Breast epithelium (tissue), 4 donors: ENCODE results near the gene ARMC9. TPM values are rescaled to one million over a fixed set of nuclear protein-coding genes. Genes with fewer than 3 reads are reported as not detected.

Experiments used
- DNase-seq, 2 donors: peaks; one replicate each; pipeline ENCODE4 v3.0.0-alpha.2; 2019; ENCODE audit warnings: low spot score in 2 of 2
- H3K27ac ChIP-seq, 2 donors: fragments of 200-600 bp; sonication (generic) in 1 of 2; one replicate each; pipeline ENCODE4 v1.5.1; 2016 to 2019; ENCODE audit warnings: mild to moderate bottlenecking in 1 of 2
- H3K27me3 ChIP-seq, 2 donors: fragments of 200-600 bp; sonication (generic) in 1 of 2; one replicate each; pipeline versions ENCODE4 v1.5.1 to v1.6.0; 2017 to 2019; ENCODE audit warnings: control low read depth in 1 of 2, mild to moderate bottlenecking in 1 of 2
- H3K36me3 ChIP-seq: fragments of 200-600 bp; one replicate; pipeline ENCODE4 v1.5.1; 2019
- H3K4me1 ChIP-seq, 2 donors: fragments of 200-600 bp; sonication (generic); one replicate each; pipeline ENCODE4 v1.5.1; 2016 to 2019; ENCODE audit warnings: control low read depth in 1 of 2
- H3K4me3 ChIP-seq, 3 donors: fragments of 200-600 bp; sonication (generic); 1 replicate in 2 of 3; 2 replicates in 1 of 3; pipeline ENCODE4 v1.5.1; 2016 to 2019; ENCODE audit warnings: mild to moderate bottlenecking in 3 of 3, moderate library complexity in 2 of 3
- H3K9me3 ChIP-seq, 2 donors: fragments of 200-600 bp; sonication (generic) in 1 of 2; one replicate each; pipeline ENCODE4 v1.5.1; 2016 to 2019; ENCODE audit warnings: control low read depth in 1 of 2
- POLR2A ChIP-seq: fragments of 450-650 bp; IDR thresholded peaks from one replicate; pipeline ENCODE4 v1.6.1; 2016; ENCODE audit warnings: antibody characterized with exemption, mild to moderate bottlenecking, moderate library complexity
- POLR2AphosphoS5 ChIP-seq, 3 donors: sonication (generic); formaldehyde crosslinking; IDR thresholded peaks; one replicate each; pipeline ENCODE4 v1.6.1; 2017; ENCODE audit warnings: antibody characterized with exemption in 3 of 3
- intact Hi-C: fragments of 100-400 bp; cut with DNase I; formaldehyde crosslinking; loops from one replicate; pipeline ENCODE4 v1.15.1; 2023; ENCODE audit warnings: low total_unique reads
- total RNA-seq, 3 donors: library from RNA; depleted of rRNA; stranded (reverse); fragments of >200 nt; gene quantifications; one replicate each; pipeline ENCODE4 v1.1.0, GENCODE V29; 2016
- TF ChIP-seq, protein P1 (sequence below), 3 donors: fragments of 450-650 bp; IDR thresholded peaks; one replicate each; pipeline ENCODE4 v1.5.1; 2016 to 2017; ENCODE audit warnings: antibody characterized with exemption in 3 of 3, mild to moderate bottlenecking in 3 of 3, moderate library complexity in 3 of 3

Gene ARMC9
- total RNA-seq, 3 donors from 2014 or later: 4.0 to 20.8 (median 18.0) TPM

DNA sequence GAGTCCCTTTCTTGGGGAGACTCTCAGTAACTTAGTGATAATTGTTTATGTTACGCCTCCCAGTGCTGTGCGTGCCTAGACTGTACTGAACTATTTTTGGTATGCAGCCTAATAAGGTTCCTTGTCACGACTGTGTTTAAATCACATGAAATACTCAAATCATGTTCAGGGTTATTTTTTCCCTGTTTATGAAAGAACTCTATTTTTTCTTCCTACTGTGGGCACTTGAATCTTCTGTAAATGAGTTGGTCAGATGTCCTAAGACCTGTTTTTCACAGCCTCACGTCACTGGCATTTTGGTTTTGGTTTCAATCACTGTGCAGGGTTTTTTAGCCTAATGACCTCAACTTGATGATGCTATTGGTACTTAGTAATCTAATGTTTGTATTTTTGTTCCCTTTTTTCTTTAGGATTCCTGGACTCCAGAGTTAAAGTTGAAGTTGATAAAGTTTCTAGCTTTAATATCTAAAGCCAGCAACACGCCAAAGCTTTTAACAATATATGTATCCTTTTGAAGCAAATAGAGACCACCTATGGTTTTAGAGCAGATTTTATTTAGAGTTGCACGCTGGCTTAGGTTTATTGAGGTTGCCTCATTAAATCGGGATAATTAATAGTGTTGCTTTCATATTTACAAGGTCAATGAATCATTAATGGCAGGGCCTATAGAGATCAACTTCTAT lies 24.0 kb downstream of the ARMC9 start:
- Histone ChIP-seq H3K36me3 (no peaks in the 10 kb centered on the region), H3K27me3 (no peaks in the 10 kb centered on the region), H3K4me3 (no peak overlapping the region), H3K27ac (peak overlapping the region in 1 of 2 donors; percentile 50), H3K4me1 (peaks cover 0 to 5% of the 10 kb centered on the region in 2 donors), H3K9me3 (no peaks in the 10 kb centered on the region)
- TF ChIP-seq POLR2AphosphoS5 (IDR thresholded peaks at IDR 0.05) (no peak), POLR2A (no peak)
- TF ChIP-seq, protein P1, sequence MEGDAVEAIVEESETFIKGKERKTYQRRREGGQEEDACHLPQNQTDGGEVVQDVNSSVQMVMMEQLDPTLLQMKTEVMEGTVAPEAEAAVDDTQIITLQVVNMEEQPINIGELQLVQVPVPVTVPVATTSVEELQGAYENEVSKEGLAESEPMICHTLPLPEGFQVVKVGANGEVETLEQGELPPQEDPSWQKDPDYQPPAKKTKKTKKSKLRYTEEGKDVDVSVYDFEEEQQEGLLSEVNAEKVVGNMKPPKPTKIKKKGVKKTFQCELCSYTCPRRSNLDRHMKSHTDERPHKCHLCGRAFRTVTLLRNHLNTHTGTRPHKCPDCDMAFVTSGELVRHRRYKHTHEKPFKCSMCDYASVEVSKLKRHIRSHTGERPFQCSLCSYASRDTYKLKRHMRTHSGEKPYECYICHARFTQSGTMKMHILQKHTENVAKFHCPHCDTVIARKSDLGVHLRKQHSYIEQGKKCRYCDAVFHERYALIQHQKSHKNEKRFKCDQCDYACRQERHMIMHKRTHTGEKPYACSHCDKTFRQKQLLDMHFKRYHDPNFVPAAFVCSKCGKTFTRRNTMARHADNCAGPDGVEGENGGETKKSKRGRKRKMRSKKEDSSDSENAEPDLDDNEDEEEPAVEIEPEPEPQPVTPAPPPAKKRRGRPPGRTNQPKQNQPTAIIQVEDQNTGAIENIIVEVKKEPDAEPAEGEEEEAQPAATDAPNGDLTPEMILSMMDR (IDR thresholded peaks at IDR 0.05): no peak
- no peak for DNase-seq
- intact Hi-C loops: no loop called here

DNA sequence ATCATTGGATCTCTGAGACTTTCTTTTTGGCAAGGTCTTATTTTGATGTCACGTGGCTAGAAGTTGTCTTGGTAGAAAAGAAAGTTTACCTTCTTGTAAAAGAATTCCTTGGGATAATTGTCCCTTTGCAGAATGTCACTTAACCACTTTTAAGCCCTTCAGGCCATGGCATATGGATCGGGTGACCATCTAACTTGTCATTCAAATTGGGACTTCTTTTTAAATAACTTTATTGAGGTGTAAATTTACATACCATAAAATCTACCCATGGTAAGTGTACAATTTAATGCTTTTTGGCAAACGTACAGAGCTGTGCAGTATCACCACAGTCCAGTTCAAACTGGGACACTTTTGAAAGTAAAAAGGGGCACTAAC lies 24.6 kb downstream of the ARMC9 start:
- TF ChIP-seq, protein P1 (IDR thresholded peaks at IDR 0.05): no peak
- TF ChIP-seq POLR2AphosphoS5 (IDR thresholded peaks at IDR 0.05) (no peak), POLR2A (no peak)
- Histone ChIP-seq H3K36me3 (no peaks in the 10 kb centered on the region), H3K27me3 (no peaks in the 10 kb centered on the region), H3K9me3 (no peaks in the 10 kb centered on the region), H3K4me1 (peaks cover 0 to 5% of the 10 kb centered on the region in 2 donors), H3K27ac (peak overlapping the region; percentile 32 to 50), H3K4me3 (no peak overlapping the region)
- no peak for DNase-seq
- intact Hi-C loops: no loop called here

- Histone ChIP-seq H3K36me3 (no peaks in the 10 kb centered on the region), H3K4me3 (no peak overlapping the region), H3K9me3 (no peaks in the 10 kb centered on the region), H3K4me1 (peaks cover 0 to 5% of the 10 kb centered on the region in 2 donors), H3K27me3 (no peaks in the 10 kb centered on the region), H3K27ac (peak overlapping the region in 1 of 2 donors; percentile 32)
- intact Hi-C loops: no loop called here
- DNase-seq: no peak
- TF ChIP-seq, protein P1 (IDR thresholded peaks at IDR 0.05): no peak
- TF ChIP-seq POLR2AphosphoS5 (IDR thresholded peaks at IDR 0.05): no peak
- no peak for TF ChIP-seq POLR2A
These were observed 25.1 kb downstream of the ARMC9 start for GRCh38 chr2:231223458-231223976.

DNA sequence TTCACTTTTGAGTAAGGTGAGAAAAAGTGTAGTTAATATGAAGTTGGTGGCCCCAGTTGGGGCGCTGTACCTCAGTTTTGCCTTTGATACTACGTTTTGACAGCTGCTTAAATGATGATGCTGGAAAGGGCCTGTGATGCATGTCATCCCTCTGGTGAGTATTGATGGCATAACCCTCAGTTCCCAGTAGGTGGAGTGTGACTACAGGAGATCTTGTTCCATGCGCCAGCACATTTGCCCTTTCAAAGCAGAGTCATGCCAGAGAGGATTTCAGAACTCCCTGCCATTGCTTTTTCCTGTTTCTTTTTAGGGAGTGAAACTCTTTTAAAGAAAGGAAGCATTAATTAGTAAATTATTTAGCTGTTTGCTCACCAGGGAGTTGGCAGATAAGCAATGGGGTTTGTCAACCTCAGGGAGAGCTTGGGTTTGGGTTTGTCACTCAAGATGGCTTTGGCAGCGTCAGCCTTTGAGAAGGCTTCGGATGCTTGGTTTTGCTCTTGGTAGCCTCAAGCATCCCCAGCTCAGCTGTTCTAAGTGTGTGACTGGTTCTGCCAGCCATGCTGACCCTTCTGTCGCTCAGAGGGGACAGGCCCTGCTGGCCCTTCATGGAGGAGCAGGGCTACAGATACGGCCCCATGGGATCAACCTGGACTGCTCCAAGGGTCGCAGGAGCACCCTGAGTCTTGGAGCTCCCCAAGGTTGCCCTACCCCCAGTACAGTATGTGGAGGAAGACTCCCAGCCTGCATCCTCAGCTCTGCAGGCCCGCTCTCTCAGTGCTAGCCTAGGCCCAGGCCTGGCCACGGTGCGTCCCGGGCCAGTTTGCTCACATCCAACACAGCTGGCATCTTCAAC lies 29.1 kb downstream of the ARMC9 start:
- peak in 1 of 2 donors; percentile 41 for DNase-seq
- peaks cover 0 to 5% of the 10 kb centered on the region in 2 donors for H3K4me1 ChIP-seq
- H3K27me3 ChIP-seq: no peaks in the 10 kb centered on the region
- H3K9me3 ChIP-seq: no peaks in the 10 kb centered on the region
- H3K27ac ChIP-seq: no peak overlapping the region
- intact Hi-C loops: no loop called here
- TF ChIP-seq POLR2A: no peak
- TF ChIP-seq, protein P1 (IDR thresholded peaks at IDR 0.05): peak; percentile 24 to 84 (median 62)
- no peak overlapping the region for H3K4me3 ChIP-seq
- H3K36me3 ChIP-seq: no peaks in the 10 kb centered on the region

GRCh38 chr2:231228223-231228622 lies 29.8 kb downstream of the ARMC9 start:
- DNase-seq: no peak
- no peak overlapping the region for H3K27ac ChIP-seq
- H3K27me3 ChIP-seq: no peaks in the 10 kb centered on the region
- TF ChIP-seq, protein P1 (IDR thresholded peaks at IDR 0.05): no peak
- TF ChIP-seq POLR2A (no peak), POLR2AphosphoS5 (IDR thresholded peaks at IDR 0.05) (no peak)
- intact Hi-C loops: no loop called here
- no peak overlapping the region for H3K4me3 ChIP-seq
- H3K36me3 ChIP-seq: no peaks in the 10 kb centered on the region
- H3K9me3 ChIP-seq: no peaks in the 10 kb centered on the region
- H3K4me1 ChIP-seq: peaks cover 0 to 5% of the 10 kb centered on the region in 2 donors
